IMR-90 (cell line): ENCODE measurements around the gene MARF1. TPM values are rescaled to one million over a fixed set of nuclear protein-coding genes. Genes with fewer than 3 reads are reported as not detected.

Source experiments
- ATAC-seq: fragments of 200-7000 bp; cut with Tn5 transposase; 2 replicates; pipeline ENCODE4 v1.9.1; 2020; ENCODE audit warnings: low read depth, mild to moderate bottlenecking, moderate library complexity
- BruUV-seq: library from RNA; stranded (reverse); fragments of 400-500 nt; replicated peaks from 2 replicates; lab custom pipeline; 2021; lab: Mats Ljungman, UMichigan
- CTCF ChIA-PET: fragments of 300-600 bp; formaldehyde crosslinking; extraction: SDS; loops from one replicate; lab custom pipeline; 2021; ENCODE audit warnings: antibody characterized with exemption; lab: Yijun Ruan, JAX
- POLR2A ChIA-PET: fragments of 300-600 bp; sonication (Branson Sonifier 250); formaldehyde crosslinking; loops from one replicate; lab custom pipeline; 2022; ENCODE audit warnings: antibody characterized with exemption; ENCODE audit not compliant: unreplicated experiment; lab: Charles Lee
- DNase-seq: peaks from one replicate; pipeline ENCODE4 v3.0.0; 2013
- H2AFZ ChIP-seq: replicated peaks from 2 replicates; pipeline ENCODE3; 2013; ENCODE audit warnings: low read length, mild to moderate bottlenecking; ENCODE audit not compliant: poor library complexity
- H2AK5ac ChIP-seq: 2 replicates; pipeline ENCODE4 v1.6.1; 2013; ENCODE audit warnings: low read depth, low read length, inconsistent platforms
- H2AK9ac ChIP-seq: replicated peaks from 2 replicates; pipeline ENCODE3; 2013; ENCODE audit warnings: mild to moderate bottlenecking, low read depth, low read length, moderate library complexity; ENCODE audit not compliant: poor library complexity
- H2BK120ac ChIP-seq: 2 replicates; pipeline ENCODE4 v1.6.1; 2013; ENCODE audit warnings: low read depth, low read length, inconsistent platforms
- H2BK15ac ChIP-seq: 3 replicates; pipeline ENCODE4 v1.6.1; 2013; ENCODE audit warnings: low read depth, low read length, inconsistent platforms
- H2BK20ac ChIP-seq: 2 replicates; pipeline ENCODE4 v1.6.1; 2013; ENCODE audit warnings: low read depth, mild to moderate bottlenecking, inconsistent platforms, low read length, moderate library complexity
- H2BK5ac ChIP-seq: 2 replicates; pipeline ENCODE4 v1.6.1; 2013; ENCODE audit warnings: mild to moderate bottlenecking, low read depth, low read length, inconsistent platforms; ENCODE audit not compliant: poor library complexity, severe bottlenecking
- H3K14ac ChIP-seq: replicated peaks from 2 replicates; pipeline ENCODE4 v1.6.1; 2013; ENCODE audit warnings: low read depth, low read length, inconsistent platforms
- H3K18ac ChIP-seq: 2 replicates; pipeline ENCODE4 v1.6.1; 2013; ENCODE audit warnings: low read depth, low read length, control low read depth
- H3K23ac ChIP-seq: 2 replicates; pipeline ENCODE4 v1.6.1; 2013; ENCODE audit warnings: low read depth, low read length, inconsistent platforms
- H3K27ac ChIP-seq: 2 replicates; pipeline ENCODE4 v1.5.1; 2013; ENCODE audit warnings: mild to moderate bottlenecking, control low read depth, low read length; ENCODE audit not compliant: insufficient read depth
- H3K27me3 ChIP-seq: 2 replicates; pipeline ENCODE4 v1.6.1; 2013; ENCODE audit warnings: low read length; ENCODE audit not compliant: control insufficient read depth, insufficient read depth
- H3K36me3 ChIP-seq: 2 replicates; pipeline ENCODE4 v1.6.1; 2013; ENCODE audit warnings: low read length, mixed read lengths; ENCODE audit not compliant: control insufficient read depth, insufficient read depth
- H3K4ac ChIP-seq: 2 replicates; pipeline ENCODE4 v1.6.1; 2013; ENCODE audit warnings: low read depth, low read length, inconsistent platforms
- H3K4me1 ChIP-seq: 2 replicates; pipeline ENCODE4 v1.6.1; 2013; ENCODE audit warnings: low read length, mixed read lengths; ENCODE audit not compliant: control insufficient read depth, insufficient read depth
- H3K4me2 ChIP-seq: 2 replicates; pipeline ENCODE4 v1.6.1; 2013; ENCODE audit warnings: low read depth, mild to moderate bottlenecking, control low read depth, low read length, moderate library complexity
- H3K4me3 ChIP-seq: 2 replicates; pipeline ENCODE4 v1.5.1; 2013; ENCODE audit warnings: low read depth, mild to moderate bottlenecking, control low read depth, low read length, moderate library complexity; ENCODE audit not compliant: insufficient read depth
- H3K56ac ChIP-seq: 2 replicates; pipeline ENCODE4 v1.6.1; 2013; ENCODE audit warnings: low read length, inconsistent platforms; ENCODE audit not compliant: insufficient read depth; ENCODE audit errors: extremely low read depth
- H3K79me1 ChIP-seq, 2 experiments: 2 replicates each; pipeline ENCODE4 v1.6.1; 2013; ENCODE audit warnings: low read length in 2 of 2, inconsistent platforms in 1 of 2, low read depth in 1 of 2
- H3K9ac ChIP-seq: 2 replicates; pipeline ENCODE4 v1.6.1; 2013; ENCODE audit warnings: low read depth, low read length, control low read depth
- H3K9me1 ChIP-seq: 2 replicates; pipeline ENCODE4 v1.6.1; 2013; ENCODE audit warnings: low read length, inconsistent platforms; ENCODE audit not compliant: insufficient read depth
- H3K9me3 ChIP-seq: 2 replicates; pipeline ENCODE4 v1.6.1; 2013; ENCODE audit warnings: low read length; ENCODE audit not compliant: control insufficient read depth, insufficient read depth
- H4K20me1 ChIP-seq: 2 replicates; pipeline ENCODE4 v1.6.1; 2013; ENCODE audit warnings: low read length, inconsistent platforms; ENCODE audit not compliant: insufficient read depth
- H4K5ac ChIP-seq: 2 replicates; pipeline ENCODE4 v1.6.1; 2013; ENCODE audit warnings: mild to moderate bottlenecking, low read depth, low read length, control low read depth
- H4K8ac ChIP-seq, 2 experiments: 2 replicates each; pipeline ENCODE4 v1.6.1; 2013; ENCODE audit warnings: low read depth in 2 of 2, low read length in 2 of 2, control low read depth in 1 of 2, inconsistent platforms in 1 of 2
- H4K91ac ChIP-seq: 2 replicates; pipeline ENCODE4 v1.6.1; 2013; ENCODE audit warnings: low read depth, low read length, inconsistent platforms; ENCODE audit not compliant: insufficient read depth
- BHLHE40 ChIP-seq: fragments of 150-350 bp; IDR thresholded peaks from 2 replicates; pipeline ENCODE4 v1.6.1; 2016; ENCODE audit warnings: mild to moderate bottlenecking, low read depth, low read length
- MAFK ChIP-seq: IDR thresholded peaks from 2 replicates; pipeline ENCODE4 v1.6.1; 2012; ENCODE audit warnings: low read depth, low read length, improper control_type of control experiment
- POLR2A ChIP-seq: IDR thresholded peaks from 2 replicates; pipeline ENCODE4 v1.6.1; 2012; ENCODE audit warnings: mild to moderate bottlenecking, low read depth, low read length
- SMC3 ChIP-seq: fragments of 150-350 bp; IDR thresholded peaks from 2 replicates; pipeline ENCODE4 v1.6.1; 2016; ENCODE audit warnings: low read depth, mild to moderate bottlenecking, antibody characterized with exemption, low read length, moderate library complexity
- WGBS, 2 experiments: methylation state at CpG; one replicate each; pipeline versions ENCODE4 v1.1.5 to v1.1.7; 2013; ENCODE audit warnings: missing lambda C conversion rate in 2 of 2; ENCODE audit not compliant: insufficient read length in 1 of 2; ENCODE audit errors: extremely low coverage in 2 of 2; 5-methylcytosine and 5-hydroxymethylcytosine counted together
- dilution Hi-C: fragments of 300-500 bp; cut with HindIII; formaldehyde crosslinking; loops from one replicate; pipeline ENCODE4 v1.14.3; 2018; ENCODE audit warnings: low sequenced_read_pairs; ENCODE audit not compliant: unreplicated experiment
- in situ Hi-C: fragments of 300-500 bp; cut with MboI; formaldehyde crosslinking; loops from 3 replicates; pipeline ENCODE4 v1.14.3; 2019; ENCODE audit warnings: low sequenced_read_pairs, inconsistent platforms, mixed read lengths
- intact Hi-C: fragments of 100-400 bp; cut with micrococcal nuclease; formaldehyde crosslinking; loops from 2 replicates; pipeline ENCODE4 v1.10.0; 2022
- polyA plus RNA-seq, 3 experiments: library from polyadenylated mRNA; depleted of rRNA; stranded (reverse); fragments of >200 nt; gene quantifications; 2 replicates each; pipeline ENCODE4 v1.2.3, GENCODE V29; 2012; ENCODE audit warnings: low replicate concordance in 1 of 3
- total RNA-seq: library from RNA; depleted of rRNA; stranded (reverse); fragments of >200 nt; gene quantifications from 2 replicates; pipeline ENCODE4 v1.2.3, GENCODE V29; 2012
- TF ChIP-seq, protein P1 (sequence below): fragments of 150-350 bp; IDR thresholded peaks from 2 replicates; pipeline ENCODE4 v1.6.1; 2016; ENCODE audit warnings: low read depth, mild to moderate bottlenecking, low read length, moderate library complexity, borderline replicate concordance

The MARF1 gene
- total and polyA plus RNA-seq, 2 of the 4 experiments (the other 2 are of a cell fraction): 9.0 to 12.9 TPM

- Histone ChIP-seq H3K36me3 (peaks cover 42% of the 10 kb centered on the region), H3K4me2 (no peak overlapping the region), H2BK20ac (no peak overlapping the region), H3K18ac (no peak overlapping the region), H3K4ac (no peak overlapping the region), H3K23ac (no peak overlapping the region), H3K4me1 (no peaks in the 10 kb centered on the region), H4K5ac (no peak overlapping the region), H3K9ac (no peak overlapping the region), H3K9me1 (no peaks in the 10 kb centered on the region; the same call in 1 of the 2 replicates), H4K8ac (no peak overlapping the region), H3K14ac (no peak overlapping the region), H4K91ac (no peak overlapping the region), H2AK9ac (no peak overlapping the region), H2BK120ac (no peak overlapping the region), H3K4me3 (no peak overlapping the region), H3K56ac (no peak overlapping the region), H2BK5ac (no peak overlapping the region), H2AFZ (no peak overlapping the region), H3K27ac (no peak overlapping the region), H2AK5ac (no peak overlapping the region), H4K20me1 (peaks cover 3% of the 10 kb centered on the region; the same call in 1 of the 2 replicates), H2BK15ac (no peak overlapping the region), H3K79me1 (peaks cover 17 to 24% of the 10 kb centered on the region in 2 experiments), H3K27me3 (no peaks in the 10 kb centered on the region), H3K9me3 (no peaks in the 10 kb centered on the region)
- no TSS peak for BruUV-seq
- no CpG with 5 or more reads among the region's 2 CpGs for WGBS, 2 experiments
- CTCF ChIA-PET: no interaction called here
- no peak for ATAC-seq
- POLR2A ChIA-PET: no interaction called here
- DNase-seq: no peak
- intact Hi-C loops (no loop called here), dilution Hi-C loops (no loop called here), in situ Hi-C loops (no loop called here)
- TF ChIP-seq, protein P1, sequence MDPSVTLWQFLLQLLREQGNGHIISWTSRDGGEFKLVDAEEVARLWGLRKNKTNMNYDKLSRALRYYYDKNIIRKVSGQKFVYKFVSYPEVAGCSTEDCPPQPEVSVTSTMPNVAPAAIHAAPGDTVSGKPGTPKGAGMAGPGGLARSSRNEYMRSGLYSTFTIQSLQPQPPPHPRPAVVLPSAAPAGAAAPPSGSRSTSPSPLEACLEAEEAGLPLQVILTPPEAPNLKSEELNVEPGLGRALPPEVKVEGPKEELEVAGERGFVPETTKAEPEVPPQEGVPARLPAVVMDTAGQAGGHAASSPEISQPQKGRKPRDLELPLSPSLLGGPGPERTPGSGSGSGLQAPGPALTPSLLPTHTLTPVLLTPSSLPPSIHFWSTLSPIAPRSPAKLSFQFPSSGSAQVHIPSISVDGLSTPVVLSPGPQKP: no peak
- TF ChIP-seq POLR2A (no peak), SMC3 (no peak), MAFK (no peak), BHLHE40 (no peak)
These were observed 11.1 kb downstream of the MARF1 start for GRCh38 chr16:15631730-15632409.
